NCI-H2107 treated with DMSO at 0.1 percent for 48 hours (cell line): ENCODE data around the gene SRA1.
"Not testable (repeated sequence)": the region's sequence is repeated elsewhere in the genome, so short reads cannot be mapped to it uniquely, and the experiment has no call there.

Source experiments
- DNase-seq: peaks from one replicate; lab custom pipeline; 2025; ENCODE audit not compliant: unreplicated experiment; lab: John Stamatoyannopoulos, UW

SRA1 gene

GRCh38 chr5:140557136-140557805 is at the start of gene SRA1:
Gene SRA1, minus strand, starts transcription at chr5:140557473. Its CDS starts 21 bp downstream, at chr5:140557452.
- peak; percentile 50 for DNase-seq

- no peak for DNase-seq
Observed at GRCh38 chr5:140607031-140607430, 49.8 kb upstream of the SRA1 start.

GRCh38 chr5:140605879-140606278 is 48.6 kb upstream of the SRA1 start:
- no peak for DNase-seq

- DNase-seq = no peak
Observed at GRCh38 chr5:140603734-140604133, 46.5 kb upstream of the SRA1 start.

DNA sequence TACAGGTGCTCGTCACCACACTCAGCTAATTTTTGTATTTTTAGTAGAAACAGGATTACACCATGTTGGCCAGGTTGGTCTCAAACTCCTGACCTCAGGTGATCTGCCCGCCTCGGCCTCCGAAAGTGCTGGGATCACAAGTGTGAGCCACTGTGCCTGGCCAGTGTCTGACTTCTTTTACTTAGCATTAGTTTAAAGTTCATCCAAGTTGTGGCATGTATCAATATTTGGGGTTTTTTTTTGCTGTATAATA is 46.1 kb upstream of the SRA1 start:
- DNase-seq = not testable (repeated sequence)

GRCh38 chr5:140602147-140602546 is 44.9 kb upstream of the SRA1 start:
- DNase-seq = no peak

- no peak for DNase-seq
Observed at GRCh38 chr5:140600096-140600495, 42.8 kb upstream of the SRA1 start.

GRCh38 chr5:140598836-140599235 is 41.6 kb upstream of the SRA1 start:
- no peak for DNase-seq

DNA sequence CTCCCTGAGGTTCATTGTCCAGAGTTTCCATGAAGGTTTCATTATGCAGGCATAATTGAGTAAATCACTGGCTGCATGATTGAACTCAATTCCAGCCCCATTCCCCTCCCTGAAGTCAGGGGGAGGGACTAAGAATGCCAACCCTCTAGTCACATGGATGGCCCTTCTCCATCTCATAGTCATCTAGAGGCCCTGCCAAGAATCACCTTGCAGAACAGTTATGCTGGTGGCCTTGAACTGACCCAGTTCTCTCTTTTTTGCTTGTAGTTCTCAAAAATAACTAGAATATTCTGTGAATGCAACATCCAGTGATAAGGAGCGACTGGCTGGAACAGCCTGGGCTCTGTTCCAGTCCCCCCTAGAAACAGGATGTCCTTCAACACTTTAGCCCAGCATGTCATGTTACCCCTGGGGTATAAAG is 39.1 kb upstream of the SRA1 start:
- no peak for DNase-seq

- DNase-seq = peak; percentile 43
Observed at GRCh38 chr5:140595538-140596300, 38.4 kb upstream of the SRA1 start.

- no peak for DNase-seq
Observed at GRCh38 chr5:140594169-140594568, 36.9 kb upstream of the SRA1 start.

GRCh38 chr5:140593070-140593469 is 35.8 kb upstream of the SRA1 start:
- not testable (repeated sequence) for DNase-seq

GRCh38 chr5:140591747-140592372 is 34.6 kb upstream of the SRA1 start:
- DNase-seq = no peak

DNA sequence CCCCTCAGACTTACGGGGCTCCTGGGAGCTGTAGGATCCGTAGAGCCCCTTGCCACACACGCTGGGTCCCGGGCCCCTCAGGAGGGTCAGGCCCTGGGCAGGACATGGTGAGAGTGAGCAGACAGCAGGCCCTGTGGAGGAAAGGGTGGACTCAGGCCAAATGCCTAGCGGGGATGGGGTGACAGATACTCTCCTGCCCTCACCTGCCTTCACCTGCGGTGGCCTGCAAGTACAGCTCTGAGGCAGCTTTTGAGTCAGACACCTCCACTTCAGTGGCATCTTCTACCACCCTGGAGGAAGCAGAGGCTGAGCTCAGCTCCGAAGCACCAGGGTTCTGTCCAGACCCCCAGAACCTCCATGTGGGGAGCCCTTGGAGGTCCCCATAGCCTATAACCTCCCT is 33.6 kb upstream of the SRA1 start:
- no peak for DNase-seq

GRCh38 chr5:140588311-140589070 is 31.2 kb upstream of the SRA1 start:
- DNase-seq = no peak

GRCh38 chr5:140587495-140587894 is 30.2 kb upstream of the SRA1 start:
- no peak for DNase-seq

DNA sequence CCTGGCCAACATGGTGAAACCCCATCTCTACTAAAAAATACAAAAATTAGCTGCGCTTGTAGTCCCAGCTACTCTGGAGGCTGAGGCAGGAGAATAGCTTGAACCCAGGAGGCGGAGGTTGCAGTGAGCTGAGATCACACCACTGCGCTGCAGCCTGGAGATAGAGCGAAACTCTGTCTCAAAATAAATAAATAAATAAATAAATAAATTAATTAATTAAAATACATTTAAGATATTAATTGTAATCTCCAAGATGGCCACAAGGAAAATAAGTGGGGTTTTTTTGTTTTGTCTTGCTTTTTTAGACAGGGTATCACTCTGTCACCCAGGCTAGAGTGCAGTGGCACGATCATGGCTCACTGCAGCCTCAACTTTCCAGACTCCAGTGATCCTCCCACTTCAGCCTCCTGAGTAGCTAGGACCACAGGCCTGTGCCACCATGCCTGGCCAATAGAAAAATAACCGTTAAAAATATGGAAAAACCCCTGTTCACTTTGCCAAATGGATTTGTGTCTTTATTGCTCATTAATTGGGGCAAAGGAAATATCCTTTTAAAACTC is 22.0 kb upstream of the SRA1 start:
- not testable (repeated sequence) for DNase-seq

- DNase-seq = no peak
Observed at GRCh38 chr5:140576776-140577201, 19.5 kb upstream of the SRA1 start.

DNA sequence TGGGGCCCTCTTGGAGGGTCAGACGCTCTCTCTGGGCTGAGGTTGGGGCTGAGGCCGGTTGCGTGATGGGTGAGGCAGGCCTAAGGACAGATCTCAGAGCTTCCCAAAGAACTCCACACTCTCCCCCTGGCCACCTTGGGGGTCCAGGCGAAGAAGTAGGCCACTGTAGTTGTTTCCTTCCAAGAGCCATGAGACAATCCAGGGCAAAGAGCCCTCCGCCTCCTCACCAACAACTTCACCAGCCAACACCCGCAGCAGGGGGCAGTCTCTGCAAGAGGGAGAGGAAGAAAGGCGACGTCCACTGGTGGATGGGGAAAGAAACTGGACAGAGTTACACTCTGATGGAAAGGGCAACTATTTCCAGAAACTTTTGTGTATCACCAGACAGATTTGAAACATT is 18.0 kb upstream of the SRA1 start:
- DNase-seq = no peak

DNA sequence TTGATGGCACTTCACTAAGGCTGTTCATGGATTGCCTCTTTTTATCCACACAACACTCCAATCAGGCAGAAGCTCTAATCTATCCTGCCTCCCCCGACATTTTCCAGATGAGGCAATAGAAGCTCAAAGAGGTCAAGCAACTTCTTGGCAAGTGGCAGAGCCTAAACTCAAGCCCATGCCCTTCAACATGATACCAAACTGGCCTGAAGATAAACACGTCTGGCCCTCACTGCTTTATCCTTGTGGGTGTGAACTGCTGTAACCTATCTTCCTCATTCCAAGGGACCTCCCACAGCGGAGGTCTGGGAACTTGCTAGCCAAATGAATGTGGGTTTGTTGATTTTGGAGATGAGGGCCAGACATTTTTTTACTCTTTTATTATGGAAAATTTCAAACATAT is 16.9 kb upstream of the SRA1 start:
- no peak for DNase-seq

GRCh38 chr5:140573683-140574082 is 16.4 kb upstream of the SRA1 start:
- no peak for DNase-seq
